MM.1S (cell line): Measurements from ENCODE around the gene GOLGA6B.
"Not testable (repeated sequence)": the region's sequence is repeated elsewhere in the genome, so short reads cannot be mapped to it uniquely, and the experiment has no call there.

Experiments used
- DNase-seq: peaks from one replicate; pipeline ENCODE4 v3.0.0-alpha.2; 2015
- H2AFZ ChIP-seq: fragments of 300-600 bp; sonication (generic); 2 replicates; pipeline ENCODE4 v1.6.0; 2016; ENCODE audit warnings: antibody characterized with exemption, low read length
- H3F3A ChIP-seq: fragments of 300-600 bp; sonication (generic); 2 replicates; pipeline ENCODE4 v1.6.1; 2016; ENCODE audit warnings: mild to moderate bottlenecking, antibody characterized with exemption, low read length, moderate library complexity, mixed read lengths; ENCODE audit not compliant: insufficient read depth
- H3K27ac ChIP-seq: fragments of 300-600 bp; sonication (generic); 2 replicates; pipeline ENCODE4 v1.5.1; 2016; ENCODE audit warnings: mild to moderate bottlenecking, low read length
- H3K27me3 ChIP-seq: fragments of 300-600 bp; sonication (generic); replicated peaks from 2 replicates; pipeline ENCODE4 v1.6.0; 2016; ENCODE audit warnings: low read length; ENCODE audit not compliant: insufficient read depth
- H3K36me3 ChIP-seq: fragments of 300-600 bp; sonication (generic); replicated peaks from 2 replicates; pipeline ENCODE4 v1.6.1; 2016; ENCODE audit warnings: mild to moderate bottlenecking, low read length, mixed read lengths; ENCODE audit not compliant: insufficient read depth
- H3K4me1 ChIP-seq: fragments of 300-600 bp; sonication (generic); 2 replicates; pipeline ENCODE4 v1.6.1; 2016; ENCODE audit warnings: low read length, mixed read lengths
- H3K4me2 ChIP-seq: fragments of 300-600 bp; sonication (generic); 2 replicates; pipeline ENCODE4 v1.6.0; 2016; ENCODE audit warnings: low read depth, low read length
- H3K4me3 ChIP-seq: fragments of 300-600 bp; sonication (generic); 2 replicates; pipeline ENCODE4 v1.5.1; 2016; ENCODE audit warnings: low read length, mixed read lengths
- H3K79me2 ChIP-seq: fragments of 300-600 bp; sonication (generic); 2 replicates; pipeline ENCODE4 v1.6.1; 2016; ENCODE audit warnings: mixed run types, low read length, mixed read lengths
- H3K9ac ChIP-seq: fragments of 300-600 bp; sonication (generic); 2 replicates; pipeline ENCODE4 v1.6.1; 2016; ENCODE audit warnings: low read length, mixed read lengths
- H3K9me2 ChIP-seq: fragments of 300-600 bp; sonication (generic); replicated peaks from 2 replicates; pipeline ENCODE4 v1.6.1; 2016; ENCODE audit warnings: mild to moderate bottlenecking, low read length, mixed read lengths; ENCODE audit not compliant: insufficient read depth
- H3K9me3 ChIP-seq: fragments of 300-600 bp; sonication (generic); replicated peaks from 2 replicates; pipeline ENCODE4 v1.6.1; 2016; ENCODE audit warnings: mild to moderate bottlenecking, low read length, mixed read lengths; ENCODE audit not compliant: insufficient read depth
- H4K20me1 ChIP-seq: fragments of 300-600 bp; sonication (generic); 2 replicates; pipeline ENCODE4 v1.6.1; 2016; ENCODE audit warnings: mild to moderate bottlenecking, low read length, moderate library complexity, mixed read lengths; ENCODE audit not compliant: insufficient read depth
- TF ChIP-seq, protein P1 (sequence below): fragments of 300-600 bp; sonication (generic); IDR thresholded peaks from 2 replicates; pipeline ENCODE4 v1.5.1; 2016; ENCODE audit warnings: antibody characterized with exemption, low read length, mixed read lengths

Gene GOLGA6B

DNA sequence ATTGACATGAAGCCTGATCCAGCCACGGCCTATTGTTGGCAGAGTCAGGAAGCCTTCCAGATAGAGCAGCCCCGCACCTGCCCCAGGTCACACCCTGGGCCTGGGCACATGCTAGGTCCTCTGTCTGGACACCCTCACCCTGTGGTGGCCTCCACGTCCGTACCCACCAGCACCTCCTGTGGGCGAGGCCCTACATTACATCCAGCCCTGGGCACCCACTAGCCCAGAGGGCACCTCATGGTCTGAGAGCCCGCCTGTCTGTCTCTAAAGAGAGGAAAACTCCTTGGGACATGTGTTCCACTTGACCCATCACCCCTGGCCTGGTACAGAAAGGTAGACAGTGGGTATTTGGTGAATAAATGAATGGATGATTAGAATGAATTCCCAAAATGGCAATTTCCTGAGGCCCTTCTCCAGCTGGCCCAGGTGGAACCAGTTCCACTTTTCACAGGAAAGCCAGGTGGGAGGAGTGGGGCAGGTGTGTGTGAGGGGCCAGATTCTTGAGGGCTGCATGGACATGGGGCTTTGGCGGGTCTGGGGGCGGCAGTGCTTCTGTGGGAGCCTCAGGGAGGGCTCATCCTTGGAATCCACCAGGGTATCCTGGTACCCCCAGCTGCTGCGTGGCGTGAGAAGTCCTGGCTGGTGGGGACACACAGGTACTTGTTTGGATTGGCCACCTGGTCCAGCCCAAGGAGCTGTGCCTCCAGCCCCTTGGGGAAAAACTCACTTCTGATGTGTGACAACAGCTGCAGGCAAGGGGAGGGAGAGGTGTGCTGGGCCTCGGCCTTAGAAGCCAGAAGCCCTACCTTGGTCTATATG lies 26.0 kb upstream of the GOLGA6B start:
- TF ChIP-seq, protein P1, sequence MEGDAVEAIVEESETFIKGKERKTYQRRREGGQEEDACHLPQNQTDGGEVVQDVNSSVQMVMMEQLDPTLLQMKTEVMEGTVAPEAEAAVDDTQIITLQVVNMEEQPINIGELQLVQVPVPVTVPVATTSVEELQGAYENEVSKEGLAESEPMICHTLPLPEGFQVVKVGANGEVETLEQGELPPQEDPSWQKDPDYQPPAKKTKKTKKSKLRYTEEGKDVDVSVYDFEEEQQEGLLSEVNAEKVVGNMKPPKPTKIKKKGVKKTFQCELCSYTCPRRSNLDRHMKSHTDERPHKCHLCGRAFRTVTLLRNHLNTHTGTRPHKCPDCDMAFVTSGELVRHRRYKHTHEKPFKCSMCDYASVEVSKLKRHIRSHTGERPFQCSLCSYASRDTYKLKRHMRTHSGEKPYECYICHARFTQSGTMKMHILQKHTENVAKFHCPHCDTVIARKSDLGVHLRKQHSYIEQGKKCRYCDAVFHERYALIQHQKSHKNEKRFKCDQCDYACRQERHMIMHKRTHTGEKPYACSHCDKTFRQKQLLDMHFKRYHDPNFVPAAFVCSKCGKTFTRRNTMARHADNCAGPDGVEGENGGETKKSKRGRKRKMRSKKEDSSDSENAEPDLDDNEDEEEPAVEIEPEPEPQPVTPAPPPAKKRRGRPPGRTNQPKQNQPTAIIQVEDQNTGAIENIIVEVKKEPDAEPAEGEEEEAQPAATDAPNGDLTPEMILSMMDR: peak; percentile 25
- DNase-seq, H3K27ac ChIP-seq: not testable (repeated sequence)

DNA sequence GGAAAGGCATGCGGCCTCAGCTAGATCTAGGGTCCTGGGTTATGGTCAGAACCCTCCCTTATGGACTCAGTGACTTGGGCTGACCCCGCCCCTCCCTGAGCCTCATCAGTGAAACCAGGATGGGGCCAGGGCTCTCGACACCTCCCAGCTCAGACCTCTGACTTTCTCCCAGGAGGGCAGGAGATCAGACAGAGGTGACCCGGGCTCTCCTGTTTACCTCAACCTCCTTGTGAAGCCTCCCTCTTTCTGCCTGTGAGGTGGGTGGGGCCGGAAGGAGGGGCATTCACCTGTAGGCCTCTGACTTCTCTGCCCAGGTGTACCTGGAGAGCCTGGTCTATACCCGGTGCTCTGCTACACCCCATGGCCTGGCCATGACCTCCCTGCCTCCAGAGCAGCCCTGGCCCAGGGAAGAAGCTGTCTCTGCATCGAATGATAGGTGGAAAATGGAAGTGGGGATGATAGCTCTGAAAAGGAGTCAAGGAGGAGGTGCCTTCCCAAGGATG lies 25.4 kb upstream of the GOLGA6B start:
- not testable (repeated sequence) for DNase-seq, H3K4me3 ChIP-seq

More for the DNA sequence above, 26.0 kb upstream of the GOLGA6B start:
- H3K36me3 ChIP-seq, H3K79me2 ChIP-seq, H3K9me2 ChIP-seq, H3K4me1 ChIP-seq, H2AFZ ChIP-seq, H3K4me3 ChIP-seq, H3K4me2 ChIP-seq, H4K20me1 ChIP-seq, H3K9me3 ChIP-seq, H3F3A ChIP-seq, H3K9ac ChIP-seq, H3K27me3 ChIP-seq: not testable (repeated sequence)

DNA sequence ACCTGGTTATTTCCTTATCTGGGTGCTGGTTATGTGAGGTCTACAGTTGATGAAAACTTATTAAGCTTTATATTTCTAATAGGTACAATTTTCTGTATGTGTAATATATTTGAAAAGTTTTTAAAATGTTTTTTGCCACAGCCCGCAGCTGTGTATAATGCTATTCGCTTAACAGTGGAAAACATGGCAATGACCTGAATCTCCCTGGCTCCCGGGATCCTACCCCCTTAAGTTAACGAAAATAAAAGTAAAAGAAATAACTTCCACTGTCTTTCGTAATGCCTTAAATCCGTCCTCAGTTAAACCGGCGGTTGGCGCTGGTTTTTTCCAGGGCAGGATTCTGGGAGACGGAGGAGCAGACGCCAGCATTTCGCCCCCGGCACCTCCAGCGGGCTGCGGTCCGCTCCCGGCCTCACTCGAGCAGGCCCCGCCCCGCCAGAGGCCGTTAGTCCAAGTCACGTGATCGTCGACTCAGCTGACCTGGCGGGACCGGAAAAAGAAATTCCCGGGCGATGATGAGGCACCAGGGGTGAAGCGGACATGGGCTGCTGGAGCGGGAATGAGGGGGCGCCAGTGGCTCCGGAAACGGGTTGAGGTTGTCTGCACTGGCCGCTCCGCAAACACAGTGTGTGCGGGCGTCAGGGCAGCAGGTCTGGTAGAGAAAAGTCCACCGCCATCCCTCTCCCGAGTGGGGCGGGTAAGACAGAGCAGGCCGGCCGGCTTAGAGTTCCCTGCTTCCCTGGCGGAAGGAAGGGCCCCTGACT lies 17.8 kb upstream of the GOLGA6B start:
- H3K9me2 ChIP-seq, H3K27ac ChIP-seq, H3K4me2 ChIP-seq, H2AFZ ChIP-seq, H3K9ac ChIP-seq, H3F3A ChIP-seq, H3K4me3 ChIP-seq, H3K79me2 ChIP-seq, H4K20me1 ChIP-seq, H3K4me1 ChIP-seq, H3K9me3 ChIP-seq, H3K36me3 ChIP-seq, H3K27me3 ChIP-seq: not testable (repeated sequence)
- DNase-seq: peak; percentile 74

More for the DNA sequence above, 25.4 kb upstream of the GOLGA6B start:
- H3K27ac ChIP-seq, H3K9me2 ChIP-seq, H3F3A ChIP-seq, H2AFZ ChIP-seq, H3K9me3 ChIP-seq, H4K20me1 ChIP-seq, H3K4me2 ChIP-seq, H3K9ac ChIP-seq, H3K79me2 ChIP-seq, H3K36me3 ChIP-seq, H3K4me1 ChIP-seq, H3K27me3 ChIP-seq: not testable (repeated sequence)

DNA sequence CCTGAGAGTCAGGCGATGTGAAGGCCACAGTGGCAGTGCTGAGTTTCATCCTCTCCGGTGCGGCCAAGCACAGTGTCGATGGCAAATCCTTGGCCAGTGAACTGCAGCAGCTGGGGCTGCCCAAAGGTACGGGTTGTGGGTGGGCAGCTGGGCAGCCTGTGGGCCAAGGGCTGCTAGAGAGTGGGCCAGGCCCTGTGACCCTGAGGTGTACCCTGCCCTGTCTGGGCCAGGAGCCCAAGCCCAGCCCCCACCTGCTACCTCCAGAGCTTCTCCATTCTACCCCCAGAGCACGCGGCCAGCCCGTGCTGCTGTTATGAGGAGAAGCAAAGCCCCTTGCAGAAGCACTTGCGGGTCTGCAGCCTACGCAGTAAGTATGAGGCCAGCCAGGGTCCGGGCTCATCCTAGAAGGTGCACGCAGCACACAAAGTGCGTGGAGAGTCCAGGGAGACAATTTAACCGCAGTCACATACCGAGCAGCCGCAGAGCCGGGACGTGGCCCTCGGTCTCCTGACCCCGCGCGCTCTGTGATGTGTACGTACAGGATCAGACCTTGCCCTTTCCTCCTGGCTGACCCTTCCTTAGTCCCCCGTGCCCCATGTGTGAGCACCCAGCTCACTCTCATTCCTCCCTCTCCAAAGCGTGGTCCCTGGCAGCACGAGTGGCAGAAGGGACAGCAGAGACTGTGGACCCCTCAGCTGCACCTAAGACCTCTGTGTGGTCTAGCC lies 14.6 kb upstream of the GOLGA6B start:
- not testable (repeated sequence) for H3K27me3 ChIP-seq, H2AFZ ChIP-seq, H3K4me1 ChIP-seq, H4K20me1 ChIP-seq, H3K79me2 ChIP-seq, DNase-seq, H3K9me2 ChIP-seq, H3F3A ChIP-seq, H3K36me3 ChIP-seq, H3K27ac ChIP-seq, H3K9ac ChIP-seq, H3K4me3 ChIP-seq, H3K4me2 ChIP-seq, H3K9me3 ChIP-seq

DNA sequence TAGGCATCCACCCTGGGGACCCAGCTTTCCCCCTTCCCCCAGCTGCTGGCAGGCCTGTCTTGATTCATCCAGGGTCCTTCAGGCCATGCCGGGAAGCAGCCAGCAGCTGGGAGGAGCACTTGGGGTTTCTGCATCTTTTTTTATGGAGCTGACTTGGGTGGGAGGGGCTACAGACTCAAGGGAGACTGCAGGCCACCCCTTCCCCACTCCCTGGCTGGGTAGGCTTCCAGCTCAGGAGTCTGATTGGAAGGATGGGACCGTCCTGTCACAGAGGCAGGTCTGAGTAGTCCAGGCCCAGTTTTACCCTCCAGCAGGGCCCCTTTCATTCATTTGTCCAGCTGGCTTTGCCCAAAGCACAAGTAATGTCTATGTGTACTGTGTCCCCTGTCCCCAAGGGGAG lies 12.2 kb upstream of the GOLGA6B start:
- H4K20me1 ChIP-seq, H3K9ac ChIP-seq, H3F3A ChIP-seq, H3K27me3 ChIP-seq, H3K4me1 ChIP-seq, H3K27ac ChIP-seq, H3K79me2 ChIP-seq, H2AFZ ChIP-seq, H3K4me3 ChIP-seq, H3K9me2 ChIP-seq, H3K4me2 ChIP-seq, H3K36me3 ChIP-seq, H3K9me3 ChIP-seq, DNase-seq: not testable (repeated sequence)

DNA sequence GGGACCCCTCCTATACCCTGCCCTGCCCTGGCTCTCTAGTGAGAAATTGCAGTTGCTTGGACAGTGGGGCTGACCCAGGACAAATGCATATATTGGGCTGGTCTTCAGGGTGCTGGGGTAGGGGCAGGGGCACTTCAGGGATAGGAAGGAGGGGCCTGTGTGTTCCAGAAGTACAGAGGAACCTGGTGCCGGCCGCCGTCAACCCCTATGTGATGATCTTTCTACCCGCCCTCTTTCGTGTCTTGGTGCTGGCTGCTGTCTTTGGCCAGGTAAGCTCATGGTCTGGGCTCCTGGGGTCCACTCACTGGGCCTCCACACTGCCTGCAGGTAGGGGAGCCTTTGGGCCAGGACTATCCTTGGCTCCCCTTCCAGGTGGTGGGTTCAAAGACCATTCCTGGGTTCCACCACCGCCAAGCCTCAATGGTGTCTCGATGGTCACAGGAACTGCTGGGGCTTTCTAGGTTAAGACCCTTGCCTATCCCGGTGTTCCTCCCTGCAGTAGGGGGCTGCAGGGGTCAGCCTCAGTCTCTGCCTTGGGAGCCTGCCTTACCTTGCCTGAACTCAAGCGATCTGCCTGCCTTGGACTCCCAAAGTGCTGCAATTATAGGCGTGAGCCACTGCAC lies 5.8 kb upstream of the GOLGA6B start:
- H3K9ac ChIP-seq, H3K4me2 ChIP-seq, H4K20me1 ChIP-seq, H3F3A ChIP-seq, H3K4me3 ChIP-seq, H3K27ac ChIP-seq, H2AFZ ChIP-seq, H3K27me3 ChIP-seq, H3K36me3 ChIP-seq, DNase-seq, H3K4me1 ChIP-seq, H3K79me2 ChIP-seq, H3K9me2 ChIP-seq, H3K9me3 ChIP-seq: not testable (repeated sequence)
